Vagina (tissue), 2 donors: Measurements from ENCODE around the gene CDC7.

Source experiments
- POLR2A ChIP-seq, 2 donors: fragments of 450-650 bp; IDR thresholded peaks; one replicate each; pipeline ENCODE4 v1.6.1; 2017; ENCODE audit warnings: antibody characterized with exemption in 2 of 2, mild to moderate bottlenecking in 2 of 2, moderate library complexity in 2 of 2
- POLR2AphosphoS5 ChIP-seq, 2 donors: sonication (generic); formaldehyde crosslinking; IDR thresholded peaks; one replicate each; pipeline ENCODE4 v1.9.0; 2017; ENCODE audit warnings: antibody characterized with exemption in 2 of 2, mild to moderate bottlenecking in 2 of 2, low read depth in 1 of 2; ENCODE audit not compliant: insufficient read depth in 1 of 2
- TF ChIP-seq, protein P1 (sequence below), 3 experiments: fragments of 450-650 bp in 2 of 3; fragments of 200-600 bp in 1 of 3; sonication (generic) in 1 of 3; IDR thresholded peaks; one replicate each; pipeline ENCODE4 v1.5.1; 2017 to 2019; ENCODE audit warnings: antibody characterized with exemption in 3 of 3, mild to moderate bottlenecking in 2 of 3, moderate library complexity in 2 of 3

DNA sequence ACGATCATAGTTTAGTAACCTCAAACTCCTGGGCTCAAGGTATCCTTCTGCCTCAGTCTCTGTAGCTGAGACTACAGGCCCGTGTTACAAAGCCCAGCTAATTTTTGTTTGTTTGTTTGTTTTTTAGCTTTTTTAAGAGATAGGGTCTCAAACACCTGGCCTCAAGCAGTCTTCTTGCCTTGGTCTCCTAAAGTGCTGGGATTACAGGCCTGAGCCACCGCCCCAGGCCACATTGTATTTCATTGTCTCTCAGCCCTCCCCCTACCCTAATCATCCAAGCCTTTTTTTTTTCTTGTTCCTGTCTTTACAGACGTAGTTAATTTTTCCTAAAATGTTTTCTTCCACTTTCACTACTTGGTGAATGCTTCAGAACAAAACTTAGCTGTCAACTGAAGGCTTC, 5.4 kb downstream of the CDC7 start:
- TF ChIP-seq POLR2A (IDR thresholded peaks at IDR 0.05) (no peak), POLR2AphosphoS5 (IDR thresholded peaks at IDR 0.05; ENCODE audit: insufficient read depth in 1 of 2, low read depth in 1 of 2) (no peak)
- TF ChIP-seq, protein P1, sequence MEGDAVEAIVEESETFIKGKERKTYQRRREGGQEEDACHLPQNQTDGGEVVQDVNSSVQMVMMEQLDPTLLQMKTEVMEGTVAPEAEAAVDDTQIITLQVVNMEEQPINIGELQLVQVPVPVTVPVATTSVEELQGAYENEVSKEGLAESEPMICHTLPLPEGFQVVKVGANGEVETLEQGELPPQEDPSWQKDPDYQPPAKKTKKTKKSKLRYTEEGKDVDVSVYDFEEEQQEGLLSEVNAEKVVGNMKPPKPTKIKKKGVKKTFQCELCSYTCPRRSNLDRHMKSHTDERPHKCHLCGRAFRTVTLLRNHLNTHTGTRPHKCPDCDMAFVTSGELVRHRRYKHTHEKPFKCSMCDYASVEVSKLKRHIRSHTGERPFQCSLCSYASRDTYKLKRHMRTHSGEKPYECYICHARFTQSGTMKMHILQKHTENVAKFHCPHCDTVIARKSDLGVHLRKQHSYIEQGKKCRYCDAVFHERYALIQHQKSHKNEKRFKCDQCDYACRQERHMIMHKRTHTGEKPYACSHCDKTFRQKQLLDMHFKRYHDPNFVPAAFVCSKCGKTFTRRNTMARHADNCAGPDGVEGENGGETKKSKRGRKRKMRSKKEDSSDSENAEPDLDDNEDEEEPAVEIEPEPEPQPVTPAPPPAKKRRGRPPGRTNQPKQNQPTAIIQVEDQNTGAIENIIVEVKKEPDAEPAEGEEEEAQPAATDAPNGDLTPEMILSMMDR (IDR thresholded peaks at IDR 0.05), result no peak
